Measurements from ENCODE around the gene PLA2G4B. TPM values are rescaled to one million over a fixed set of nuclear protein-coding genes. Genes with fewer than 3 reads are reported as not detected.

Gene PLA2G4B
- total RNA-seq, 3 donors from 2014 or later, result 3.2 to 11.0 (median 10.2) TPM

GRCh38 chr15:41881550-41881919 lies 42.9 kb downstream of the PLA2G4B start:
- Histone ChIP-seq H3K27ac (no peak overlapping the region), H3K9me3 (no peaks in the 10 kb centered on the region), H3K27me3 (no peaks in the 10 kb centered on the region), H3K36me3 (no peaks in the 10 kb centered on the region), H3K4me3 (peak overlapping the region in 2 of 3 donors; percentile 45 to 63), H3K4me1 (peaks cover 0 to 7% of the 10 kb centered on the region in 2 donors)
- TF ChIP-seq POLR2A (IDR thresholded peaks at IDR 0.05) (no peak), POLR2AphosphoS5 (IDR thresholded peaks at IDR 0.05) (no peak), CTCF (IDR thresholded peaks at IDR 0.05) (no peak)
- no peak for DNase-seq (ENCODE audit: low spot score in 2 of 2)
- intact Hi-C loops (cut with DNase I; ENCODE audit: low total_unique reads), result no loop called here

GRCh38 chr15:41881920-41882688 lies 43.5 kb downstream of the PLA2G4B start:
- DNase-seq (ENCODE audit: low spot score in 2 of 2), result no peak
- peak overlapping the region in 2 of 3 donors; percentile 45 to 63 for H3K4me3 ChIP-seq
- H3K4me1 ChIP-seq, result peaks cover 0 to 7% of the 10 kb centered on the region in 2 donors
- no peak overlapping the region for H3K27ac ChIP-seq
- intact Hi-C loops (cut with DNase I; ENCODE audit: low total_unique reads), result no loop called here
- H3K27me3 ChIP-seq, result no peaks in the 10 kb centered on the region
- H3K36me3 ChIP-seq, result no peaks in the 10 kb centered on the region
- H3K9me3 ChIP-seq, result no peaks in the 10 kb centered on the region
- TF ChIP-seq POLR2AphosphoS5 (IDR thresholded peaks at IDR 0.05) (no peak), POLR2A (IDR thresholded peaks at IDR 0.05) (no peak), CTCF (IDR thresholded peaks at IDR 0.05) (no peak)

GRCh38 chr15:41882689-41883483 lies 44.2 kb downstream of the PLA2G4B start:
- H3K27ac ChIP-seq, result no peak overlapping the region

GRCh38 chr15:41883484-41883825 lies 44.8 kb downstream of the PLA2G4B start:
- TF ChIP-seq POLR2A (IDR thresholded peaks at IDR 0.05) (no peak), CTCF (IDR thresholded peaks at IDR 0.05) (no peak), POLR2AphosphoS5 (IDR thresholded peaks at IDR 0.05) (no peak)
- no peak overlapping the region for H3K27ac ChIP-seq
- no peaks in the 10 kb centered on the region for H3K9me3 ChIP-seq
- intact Hi-C loops (cut with DNase I; ENCODE audit: low total_unique reads), result no loop called here
- H3K36me3 ChIP-seq, result no peaks in the 10 kb centered on the region
- no peak for DNase-seq (ENCODE audit: low spot score in 2 of 2)
- no peak overlapping the region for H3K4me3 ChIP-seq
- no peaks in the 10 kb centered on the region for H3K27me3 ChIP-seq
- H3K4me1 ChIP-seq, result no peaks in the 10 kb centered on the region

More at GRCh38 chr15:41882689-41883483, 44.2 kb downstream of the PLA2G4B start:
- no peaks in the 10 kb centered on the region for H3K9me3 ChIP-seq
- no peaks in the 10 kb centered on the region for H3K4me1 ChIP-seq
- intact Hi-C loops (cut with DNase I; ENCODE audit: low total_unique reads), result no loop called here
- no peaks in the 10 kb centered on the region for H3K27me3 ChIP-seq
- H3K36me3 ChIP-seq, result no peaks in the 10 kb centered on the region
- no peak for DNase-seq (ENCODE audit: low spot score in 2 of 2)
- TF ChIP-seq POLR2AphosphoS5 (IDR thresholded peaks at IDR 0.05) (no peak), POLR2A (IDR thresholded peaks at IDR 0.05) (no peak)
- H3K4me3 ChIP-seq, result peak overlapping the region in 2 of 3 donors; percentile 45 to 63

GRCh38 chr15:41884458-41884857 lies 45.8 kb downstream of the PLA2G4B start:
- no peak overlapping the region for H3K27ac ChIP-seq
- TF ChIP-seq POLR2A (IDR thresholded peaks at IDR 0.05), result no peak
- no peak for TF ChIP-seq POLR2AphosphoS5 (IDR thresholded peaks at IDR 0.05)
- no peaks in the 10 kb centered on the region for H3K9me3 ChIP-seq
- H3K27me3 ChIP-seq, result no peaks in the 10 kb centered on the region
- intact Hi-C loops (cut with DNase I; ENCODE audit: low total_unique reads), result no loop called here
- DNase-seq (ENCODE audit: low spot score in 2 of 2), result no peak
- no peaks in the 10 kb centered on the region for H3K36me3 ChIP-seq
- no peaks in the 10 kb centered on the region for H3K4me1 ChIP-seq
- no peak overlapping the region for H3K4me3 ChIP-seq

- intact Hi-C loops (cut with DNase I; ENCODE audit: low total_unique reads), result no loop called here
- no peak overlapping the region for H3K27ac ChIP-seq
- no peak for DNase-seq (ENCODE audit: low spot score in 2 of 2)
- no peak for TF ChIP-seq CTCF (IDR thresholded peaks at IDR 0.05)
- TF ChIP-seq POLR2A (IDR thresholded peaks at IDR 0.05), result no peak
- TF ChIP-seq POLR2AphosphoS5 (IDR thresholded peaks at IDR 0.05), result no peak
- no peaks in the 10 kb centered on the region for H3K36me3 ChIP-seq
- no peaks in the 10 kb centered on the region for H3K9me3 ChIP-seq
- no peaks in the 10 kb centered on the region for H3K27me3 ChIP-seq
- H3K4me1 ChIP-seq, result no peaks in the 10 kb centered on the region
- H3K4me3 ChIP-seq, result no peak overlapping the region
Observed at GRCh38 chr15:41885321-41885720, 46.7 kb downstream of the PLA2G4B start.

Measured in breast epithelium (tissue), 4 donors.